ENCODE data around the gene BTAF1. TPM values are rescaled to one million over a fixed set of nuclear protein-coding genes. Genes with fewer than 3 reads are reported as not detected.

Gene BTAF1
- total and polyA plus RNA-seq, 2 experiments from 2014 or later = 30.4 to 55.7 TPM

DNA sequence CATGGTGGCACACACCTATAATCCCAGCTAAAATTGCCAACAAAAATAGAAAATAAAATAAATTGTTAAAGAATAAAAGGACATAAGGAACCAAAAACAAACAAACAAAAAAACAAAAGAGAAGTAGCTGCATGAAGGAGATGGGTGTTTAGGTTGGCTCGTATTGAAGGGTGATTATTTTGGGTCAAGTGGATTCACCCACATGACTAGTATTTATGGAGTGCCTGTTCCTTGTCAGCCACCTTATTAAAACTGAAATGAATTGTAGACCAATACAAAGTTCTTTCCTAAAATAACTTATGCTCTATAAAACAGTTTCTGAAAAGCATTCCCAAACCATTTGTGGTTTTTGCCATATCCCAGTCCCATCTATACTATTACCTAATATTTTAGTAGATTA lies 138.7 kb downstream of the BTAF1 start (continued):
- TF ChIP-seq, protein P1, sequence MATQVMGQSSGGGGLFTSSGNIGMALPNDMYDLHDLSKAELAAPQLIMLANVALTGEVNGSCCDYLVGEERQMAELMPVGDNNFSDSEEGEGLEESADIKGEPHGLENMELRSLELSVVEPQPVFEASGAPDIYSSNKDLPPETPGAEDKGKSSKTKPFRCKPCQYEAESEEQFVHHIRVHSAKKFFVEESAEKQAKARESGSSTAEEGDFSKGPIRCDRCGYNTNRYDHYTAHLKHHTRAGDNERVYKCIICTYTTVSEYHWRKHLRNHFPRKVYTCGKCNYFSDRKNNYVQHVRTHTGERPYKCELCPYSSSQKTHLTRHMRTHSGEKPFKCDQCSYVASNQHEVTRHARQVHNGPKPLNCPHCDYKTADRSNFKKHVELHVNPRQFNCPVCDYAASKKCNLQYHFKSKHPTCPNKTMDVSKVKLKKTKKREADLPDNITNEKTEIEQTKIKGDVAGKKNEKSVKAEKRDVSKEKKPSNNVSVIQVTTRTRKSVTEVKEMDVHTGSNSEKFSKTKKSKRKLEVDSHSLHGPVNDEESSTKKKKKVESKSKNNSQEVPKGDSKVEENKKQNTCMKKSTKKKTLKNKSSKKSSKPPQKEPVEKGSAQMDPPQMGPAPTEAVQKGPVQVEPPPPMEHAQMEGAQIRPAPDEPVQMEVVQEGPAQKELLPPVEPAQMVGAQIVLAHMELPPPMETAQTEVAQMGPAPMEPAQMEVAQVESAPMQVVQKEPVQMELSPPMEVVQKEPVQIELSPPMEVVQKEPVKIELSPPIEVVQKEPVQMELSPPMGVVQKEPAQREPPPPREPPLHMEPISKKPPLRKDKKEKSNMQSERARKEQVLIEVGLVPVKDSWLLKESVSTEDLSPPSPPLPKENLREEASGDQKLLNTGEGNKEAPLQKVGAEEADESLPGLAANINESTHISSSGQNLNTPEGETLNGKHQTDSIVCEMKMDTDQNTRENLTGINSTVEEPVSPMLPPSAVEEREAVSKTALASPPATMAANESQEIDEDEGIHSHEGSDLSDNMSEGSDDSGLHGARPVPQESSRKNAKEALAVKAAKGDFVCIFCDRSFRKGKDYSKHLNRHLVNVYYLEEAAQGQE (IDR thresholded peaks at IDR 0.05; ENCODE audit: unreplicated experiment) = no peak
- TF ChIP-seq EZH2phosphoT487 (IDR thresholded peaks at IDR 0.05; ENCODE audit: unreplicated experiment) (no peak), CREB1 (CRISPR knock-in tag; IDR thresholded peaks at IDR 0.05; ENCODE audit: low read depth) (no peak)

DNA sequence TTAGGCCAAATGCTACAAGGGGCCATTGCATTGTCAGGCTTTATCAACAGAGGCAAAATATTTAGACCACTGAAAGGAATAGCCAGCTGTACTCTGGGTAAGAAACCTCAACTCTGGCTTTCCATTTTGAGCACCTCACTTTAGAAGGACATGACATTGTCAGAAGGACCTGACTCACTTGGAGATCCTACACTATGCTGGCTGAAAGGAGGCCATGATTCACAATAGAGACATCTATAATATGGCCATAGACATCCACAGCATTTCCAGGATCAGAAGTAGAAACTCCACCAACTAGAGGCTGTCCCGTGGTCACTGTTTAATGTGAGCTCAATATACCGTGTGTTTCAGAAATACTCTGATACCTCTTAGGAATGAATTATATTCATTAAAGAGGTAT lies 140.9 kb downstream of the BTAF1 start:
- Histone ChIP-seq H3K79me2 (replicated peaks; ENCODE audit: insufficient read depth) (no peaks in the 10 kb centered on the region), H3K9me2 (ENCODE audit: insufficient read depth) (no peaks in the 10 kb centered on the region), H2AFZ (no peak overlapping the region), H3K27me3 (ENCODE audit: insufficient read depth) (no peaks in the 10 kb centered on the region), H3K4me1 (ENCODE audit: insufficient read depth) (no peaks in the 10 kb centered on the region), H3K27ac (ENCODE audit: low read depth) (no peak overlapping the region), H3K4me3 (no peak overlapping the region), H3K36me3 (ENCODE audit: insufficient read depth) (no peaks in the 10 kb centered on the region), H3F3A (replicated peaks; ENCODE audit: low read depth) (no peaks in the 10 kb centered on the region), H3K4me2 (no peak overlapping the region), H4K20me1 (replicated peaks; ENCODE audit: insufficient read depth) (no peaks in the 10 kb centered on the region)
- no peak for ATAC-seq
- Mint-ChIP-seq H3K4me1 (no peaks in the 10 kb centered on the region), H3K36me3 (ENCODE audit: low read depth) (no peaks in the 10 kb centered on the region), H3K27me3 (ENCODE audit: insufficient read depth, low read depth, poor library complexity) (no peaks in the 10 kb centered on the region), H3K4me3 (no peak overlapping the region), H3K27ac (no peak overlapping the region), H3K9me3 (no peaks in the 10 kb centered on the region)
- TF ChIP-seq EZH2 (IDR thresholded peaks at IDR 0.05; ENCODE audit: low read depth, unreplicated experiment) (no peak), NANOG (IDR thresholded peaks at IDR 0.05; ENCODE audit: borderline replicate concordance) (no peak), ZNF331 (CRISPR knock-in tag; IDR thresholded peaks at IDR 0.05; ENCODE audit: low read depth) (no peak)
- TF ChIP-seq, protein P2, sequence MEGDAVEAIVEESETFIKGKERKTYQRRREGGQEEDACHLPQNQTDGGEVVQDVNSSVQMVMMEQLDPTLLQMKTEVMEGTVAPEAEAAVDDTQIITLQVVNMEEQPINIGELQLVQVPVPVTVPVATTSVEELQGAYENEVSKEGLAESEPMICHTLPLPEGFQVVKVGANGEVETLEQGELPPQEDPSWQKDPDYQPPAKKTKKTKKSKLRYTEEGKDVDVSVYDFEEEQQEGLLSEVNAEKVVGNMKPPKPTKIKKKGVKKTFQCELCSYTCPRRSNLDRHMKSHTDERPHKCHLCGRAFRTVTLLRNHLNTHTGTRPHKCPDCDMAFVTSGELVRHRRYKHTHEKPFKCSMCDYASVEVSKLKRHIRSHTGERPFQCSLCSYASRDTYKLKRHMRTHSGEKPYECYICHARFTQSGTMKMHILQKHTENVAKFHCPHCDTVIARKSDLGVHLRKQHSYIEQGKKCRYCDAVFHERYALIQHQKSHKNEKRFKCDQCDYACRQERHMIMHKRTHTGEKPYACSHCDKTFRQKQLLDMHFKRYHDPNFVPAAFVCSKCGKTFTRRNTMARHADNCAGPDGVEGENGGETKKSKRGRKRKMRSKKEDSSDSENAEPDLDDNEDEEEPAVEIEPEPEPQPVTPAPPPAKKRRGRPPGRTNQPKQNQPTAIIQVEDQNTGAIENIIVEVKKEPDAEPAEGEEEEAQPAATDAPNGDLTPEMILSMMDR (conservative IDR thresholded peaks at IDR 0.05; ENCODE audit: low read depth in 2 of 2) = no peak
- TF ChIP-seq, protein P3, sequence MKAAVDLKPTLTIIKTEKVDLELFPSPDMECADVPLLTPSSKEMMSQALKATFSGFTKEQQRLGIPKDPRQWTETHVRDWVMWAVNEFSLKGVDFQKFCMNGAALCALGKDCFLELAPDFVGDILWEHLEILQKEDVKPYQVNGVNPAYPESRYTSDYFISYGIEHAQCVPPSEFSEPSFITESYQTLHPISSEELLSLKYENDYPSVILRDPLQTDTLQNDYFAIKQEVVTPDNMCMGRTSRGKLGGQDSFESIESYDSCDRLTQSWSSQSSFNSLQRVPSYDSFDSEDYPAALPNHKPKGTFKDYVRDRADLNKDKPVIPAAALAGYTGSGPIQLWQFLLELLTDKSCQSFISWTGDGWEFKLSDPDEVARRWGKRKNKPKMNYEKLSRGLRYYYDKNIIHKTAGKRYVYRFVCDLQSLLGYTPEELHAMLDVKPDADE (IDR thresholded peaks at IDR 0.05) = no peak
- DNase-seq (ENCODE audit: low spot score) = no peak

Measured in GM23338 (cell line).